Left colon (tissue), 2 donors: ENCODE data around the gene GRIK1. TPM values are rescaled to one million over a fixed set of nuclear protein-coding genes. Genes with fewer than 3 reads are reported as not detected.
A peak's percentile ranks its signal among the peaks of the same experiment; 100 is the strongest.

ENCODE experiments used
- ATAC-seq: fragments of 200-7000 bp; cut with Tn5 transposase; one replicate; pipeline ENCODE4 v1.9.1; 2020; ENCODE audit warnings: mild to moderate bottlenecking, moderate library complexity
- DNase-seq, 2 donors: peaks; one replicate each; pipeline ENCODE4 v3.0.0-alpha.2; 2020
- intact Hi-C, 2 donors: fragments of 100-400 bp; cut with DNase I in 1 of 2; cut with micrococcal nuclease in 1 of 2; formaldehyde crosslinking; loops; one replicate each; pipeline versions ENCODE4 v1.11.2 to v1.14.0; 2022; cut with DNase I, micrococcal nuclease
- total RNA-seq, 2 donors: library from RNA; stranded (reverse); fragmentation: NEBNext Ultra II Directional; extraction: Animal tissue kit (Norgen Biotek cat#: 25700); gene quantifications; one replicate each; pipeline ENCODE4 v1.2.1, GENCODE V29; 2021
- donor health status: DM: no; HTN: no; CAD: no.
- donor health status: DM: yes; HTN: yes; CAD: no.

GRIK1 gene
- total RNA-seq, 2 donors from 2014 or later, result 0.09 to 0.14 TPM

DNA sequence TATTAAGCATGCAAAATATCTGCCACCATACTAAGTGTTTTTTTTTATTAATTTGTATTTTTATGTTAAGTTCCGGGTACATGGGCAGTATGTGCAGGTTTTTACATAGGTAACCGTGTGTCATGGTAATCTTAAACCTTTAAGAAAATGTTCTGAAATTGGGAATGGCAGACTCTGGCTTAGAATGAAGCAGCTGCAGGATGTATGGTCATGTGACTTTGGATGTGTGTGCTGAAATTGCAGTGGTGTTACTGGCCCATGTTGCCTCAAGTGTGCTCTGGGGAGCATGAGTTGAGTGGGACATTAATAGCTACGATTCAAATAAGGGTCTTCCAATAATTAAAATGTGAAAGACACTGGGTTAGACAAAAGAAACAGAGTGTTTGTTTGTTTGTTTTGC, 6.7 kb downstream of the GRIK1 start:
- intact Hi-C loops, result no loop called here
- ATAC-seq (no peak), DNase-seq (no peak)

DNA sequence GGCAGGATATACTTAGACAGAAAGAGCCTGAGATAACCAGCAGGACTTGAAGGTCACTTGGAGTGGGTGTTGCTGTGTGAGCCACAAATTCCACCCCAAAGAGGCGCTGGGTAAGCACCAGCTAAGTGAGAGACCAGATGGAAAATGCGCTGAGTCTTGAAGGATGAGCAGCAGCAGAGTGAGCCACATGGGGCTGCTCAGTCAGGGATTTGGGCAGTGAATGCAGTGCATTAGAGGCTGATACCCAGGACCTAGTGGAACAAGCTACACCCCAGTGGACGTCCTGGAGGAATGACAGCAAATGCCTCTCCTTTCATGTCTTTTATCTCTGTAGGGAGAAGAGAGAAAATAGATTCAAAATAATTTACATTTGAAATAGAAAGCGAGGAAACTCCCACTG, 11.3 kb downstream of the GRIK1 start:
- no peak for ATAC-seq
- intact Hi-C loops, result no loop called here

DNA sequence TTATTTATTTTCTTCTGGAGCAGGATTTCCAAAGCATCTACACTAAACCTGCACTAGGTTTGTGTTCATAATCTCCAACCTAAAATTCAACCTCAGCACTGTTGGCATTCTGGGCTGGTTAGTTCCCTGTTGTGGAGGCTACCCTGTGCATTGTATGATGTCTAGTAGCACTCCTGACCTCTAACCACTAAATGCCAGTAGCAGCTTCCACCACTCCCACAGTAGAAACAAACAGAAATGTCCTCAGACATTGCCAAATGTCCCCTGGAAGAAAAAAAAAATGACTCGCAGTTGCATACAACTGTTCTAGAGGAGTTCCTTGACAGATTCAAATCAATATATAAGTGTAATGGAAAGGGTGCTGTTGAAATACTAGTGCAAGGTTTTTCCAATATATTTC, 18.9 kb downstream of the GRIK1 start:
- intact Hi-C loops, result no loop called here
- no peak for ATAC-seq
- DNase-seq, result no peak

More for the DNA sequence above, 11.3 kb downstream of the GRIK1 start:
- no peak for DNase-seq

DNA sequence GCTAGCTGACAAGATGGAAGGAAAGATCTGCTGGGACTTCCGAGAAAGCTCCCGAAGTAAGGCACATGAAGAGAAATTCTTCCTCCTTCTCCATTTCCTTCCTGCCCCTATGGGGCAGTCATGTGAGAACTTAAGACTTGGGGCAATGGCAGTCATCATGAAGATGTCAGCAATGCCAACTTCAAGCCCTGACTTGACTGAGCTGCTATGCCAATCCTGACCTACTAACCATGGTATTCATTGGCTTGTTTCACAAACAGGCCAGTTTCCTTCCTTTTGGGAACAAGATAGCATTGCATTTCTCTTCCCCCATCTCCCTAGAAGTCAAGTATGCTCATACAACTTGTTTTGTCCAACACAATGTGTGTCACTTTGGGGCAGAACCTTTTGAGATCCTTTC, 25.5 kb downstream of the GRIK1 start:
- DNase-seq, result no peak
- no peak for ATAC-seq
- intact Hi-C loops, result no loop called here

DNA sequence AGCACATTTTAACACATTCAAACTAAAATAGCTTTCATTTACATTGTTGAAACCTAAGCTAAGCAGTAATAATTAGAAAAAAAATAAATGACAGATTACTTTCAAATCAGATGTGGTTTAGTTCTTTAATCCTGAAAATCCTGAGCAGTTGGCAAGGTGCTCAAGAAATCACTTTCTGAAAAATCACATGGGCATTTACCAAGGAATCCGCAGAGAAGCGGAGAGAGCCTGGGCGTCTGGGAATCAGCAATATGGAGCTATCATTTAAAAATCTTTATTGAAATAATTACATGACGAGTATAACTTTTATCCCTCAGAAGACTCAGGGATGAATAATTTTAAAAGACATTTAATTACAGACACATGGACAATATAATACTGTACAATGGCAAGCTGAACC, 30.2 kb downstream of the GRIK1 start:
- intact Hi-C loops, result no loop called here
- no peak for ATAC-seq
- no peak for DNase-seq

DNA sequence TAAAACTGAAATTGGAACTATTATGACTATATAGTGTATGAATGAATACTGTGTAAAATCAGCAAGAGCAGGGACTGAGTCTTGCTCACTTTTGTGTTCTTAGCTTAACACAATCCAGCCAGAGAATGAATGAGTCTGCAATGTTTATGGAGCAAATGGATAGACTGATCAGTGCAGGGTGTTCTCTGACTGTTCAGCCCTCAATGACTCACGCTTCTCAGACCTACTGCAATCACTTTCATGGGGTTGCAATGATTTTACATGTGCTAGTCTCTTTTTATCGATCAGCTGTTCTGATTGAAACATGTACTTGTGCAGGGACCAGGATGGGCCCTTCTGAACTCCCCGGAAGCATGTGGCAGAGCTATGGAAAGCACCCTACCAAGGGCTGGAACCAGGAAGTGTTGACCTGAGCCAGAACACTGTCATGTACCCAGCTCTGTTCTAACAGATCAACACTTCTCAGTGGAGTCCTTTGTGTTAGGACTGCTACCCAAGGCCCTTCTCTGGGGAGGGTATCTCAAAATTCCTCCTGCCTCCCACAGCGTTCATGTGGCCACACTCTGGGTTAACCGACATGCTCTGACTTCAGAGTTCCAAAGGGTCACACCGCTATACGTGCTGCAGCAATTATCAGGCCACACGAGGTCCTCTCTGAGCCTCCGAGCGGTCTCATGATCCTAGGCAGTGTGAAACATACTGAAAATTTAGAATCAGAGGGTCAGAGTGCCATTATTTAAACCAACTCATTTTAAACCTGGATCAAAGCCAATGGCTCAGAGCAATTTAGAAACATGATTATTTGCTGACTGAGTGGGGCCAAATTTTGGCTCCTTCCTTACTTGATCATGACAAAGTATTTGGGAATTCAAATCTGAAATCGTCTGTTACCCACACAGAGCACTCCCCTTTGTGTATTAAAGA, 35.2 kb downstream of the GRIK1 start:
- no peak for DNase-seq

DNA sequence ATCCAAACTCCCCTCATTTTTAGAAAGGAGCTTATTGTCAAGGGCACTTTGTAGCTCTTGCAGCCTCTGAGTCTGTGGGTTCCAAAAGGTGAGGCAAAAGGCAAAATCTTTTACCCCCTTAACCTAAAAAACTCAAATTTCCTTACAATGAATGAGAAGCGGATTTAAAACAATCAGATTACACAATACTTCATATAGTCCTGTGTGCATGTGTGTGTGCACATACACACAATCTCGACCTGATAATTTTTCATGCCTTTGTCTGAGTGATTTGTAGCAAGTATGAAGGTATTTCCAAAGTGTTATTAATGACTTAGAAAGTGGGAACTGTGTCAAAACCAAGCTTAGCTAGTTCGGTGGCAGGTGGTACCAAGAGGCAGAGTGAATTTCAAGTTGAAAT, 42.9 kb downstream of the GRIK1 start:
- DNase-seq, result no peak
- no peak for ATAC-seq
- intact Hi-C loops, result no loop called here

More for the DNA sequence above, 35.2 kb downstream of the GRIK1 start:
- no peak for ATAC-seq
- intact Hi-C loops, result loop anchor here in 1 of 2 donors (2.0 kb wide), 1 partner anchor 68 kb away; no protein-coding TSS in a partner anchor

DNA sequence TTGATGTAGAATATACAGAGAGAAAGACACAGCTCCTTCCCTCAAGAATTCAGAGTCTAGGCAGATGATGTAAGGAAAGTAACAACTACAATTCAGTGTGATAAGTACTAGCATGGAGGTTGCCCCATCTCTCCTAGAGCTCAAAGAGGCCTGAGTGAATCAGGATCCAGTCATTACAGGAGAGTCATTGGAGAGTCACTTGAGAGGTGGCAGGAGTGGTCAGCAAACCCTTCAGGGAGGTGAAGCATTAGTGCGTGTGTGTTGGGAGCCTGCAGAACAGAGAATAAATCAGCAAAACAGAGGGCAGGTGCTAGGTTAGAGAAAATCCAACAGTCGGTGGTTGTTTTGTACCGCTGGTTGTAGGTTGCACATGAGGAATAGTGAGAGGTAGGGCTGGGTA, 46.1 kb downstream of the GRIK1 start:
- no peak for DNase-seq
- intact Hi-C loops, result no loop called here
- ATAC-seq, result no peak

DNA sequence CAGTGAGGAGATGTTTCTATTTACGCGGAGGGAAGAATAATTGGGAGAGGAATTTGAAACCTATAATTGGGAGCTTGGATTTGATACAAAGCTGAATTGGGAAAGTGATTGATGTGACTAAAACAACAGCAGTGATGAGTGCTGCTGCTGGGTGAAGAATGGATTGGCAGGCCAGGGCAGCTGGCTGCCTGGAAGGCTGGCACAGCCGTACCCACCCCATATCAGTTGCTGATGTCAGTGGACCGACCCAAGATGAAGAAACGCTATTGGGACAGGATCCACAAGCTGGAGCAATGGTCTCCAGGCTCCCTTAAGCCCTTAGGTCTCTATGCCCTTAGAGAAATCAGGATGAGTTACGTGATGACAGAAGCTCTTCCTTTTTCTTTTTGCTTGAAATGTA, 47.4 kb downstream of the GRIK1 start:
- intact Hi-C loops, result no loop called here
- ATAC-seq, result no peak
- no peak for DNase-seq

DNA sequence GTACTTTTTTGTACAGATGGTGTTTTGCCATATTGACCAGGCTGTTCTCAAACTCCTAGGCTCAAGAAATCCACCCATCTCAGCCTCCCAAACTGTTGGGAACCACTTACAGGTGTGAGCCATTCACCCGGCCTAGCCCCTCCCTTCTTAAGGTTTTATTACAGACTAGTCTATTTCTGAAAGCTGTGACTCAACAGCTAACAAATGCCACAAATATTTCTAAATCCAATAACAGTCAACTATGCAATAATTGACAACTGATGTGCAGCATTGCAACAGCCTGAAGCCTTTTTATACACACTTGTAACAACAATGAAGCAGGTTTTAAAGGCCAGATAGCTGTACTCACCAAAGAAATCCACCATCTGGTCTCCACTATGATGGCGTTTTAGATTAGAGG, 51.4 kb downstream of the GRIK1 start:
- ATAC-seq, result no peak
- intact Hi-C loops, result no loop called here
- no peak for DNase-seq

DNA sequence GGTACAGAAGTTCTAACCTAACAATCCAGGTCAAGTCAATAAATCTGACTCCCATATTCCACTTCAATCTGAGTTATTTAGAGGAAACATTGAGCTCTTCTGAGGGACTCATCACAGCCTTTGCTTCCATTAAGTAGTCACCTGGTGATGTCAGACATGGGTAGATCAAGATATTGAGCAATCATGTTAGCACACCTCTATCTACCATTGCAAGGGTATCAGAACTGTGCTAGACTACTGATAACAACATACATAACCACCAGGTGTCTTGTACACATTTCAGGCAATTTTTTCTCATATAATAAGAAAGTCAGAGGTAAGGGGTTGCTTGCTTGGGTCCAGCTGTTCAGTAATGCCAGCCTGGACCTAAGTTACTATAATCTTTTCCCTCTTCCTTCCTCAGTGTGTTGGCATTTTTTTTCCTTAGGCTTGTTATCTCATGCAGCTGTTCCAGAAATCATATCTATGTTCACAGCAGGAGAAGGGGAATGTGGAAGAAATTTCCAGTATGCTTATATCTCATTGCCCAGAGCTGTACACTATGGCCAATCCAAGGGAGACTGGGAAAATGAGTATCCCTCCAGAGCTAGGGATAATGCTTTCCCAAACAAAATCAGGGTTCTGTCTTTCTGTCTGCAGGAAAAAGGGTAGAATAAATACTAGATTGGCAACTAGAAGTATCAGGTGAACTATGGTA, 52.3 kb downstream of the GRIK1 start:
- no peak for ATAC-seq
- intact Hi-C loops, result no loop called here
- DNase-seq, result no peak

DNA sequence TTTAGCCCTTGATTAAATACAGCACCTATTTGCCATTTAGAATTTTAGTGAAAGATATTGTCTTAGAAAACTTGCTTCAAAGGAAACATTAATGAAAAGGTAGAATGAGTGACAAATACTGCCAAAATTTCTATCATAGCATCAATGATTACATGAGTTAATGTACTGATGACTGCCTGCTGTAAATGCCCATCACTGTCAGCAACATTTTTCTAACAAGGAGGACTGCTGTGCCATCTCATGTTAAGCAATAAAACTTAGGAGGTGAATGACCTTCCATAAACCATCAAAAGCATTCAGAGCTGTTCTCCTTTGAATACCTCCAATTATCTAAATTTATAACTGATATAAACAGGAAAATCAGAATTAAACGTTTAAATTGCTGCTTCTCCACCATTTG, 54.3 kb downstream of the GRIK1 start:
- no peak for DNase-seq

DNA sequence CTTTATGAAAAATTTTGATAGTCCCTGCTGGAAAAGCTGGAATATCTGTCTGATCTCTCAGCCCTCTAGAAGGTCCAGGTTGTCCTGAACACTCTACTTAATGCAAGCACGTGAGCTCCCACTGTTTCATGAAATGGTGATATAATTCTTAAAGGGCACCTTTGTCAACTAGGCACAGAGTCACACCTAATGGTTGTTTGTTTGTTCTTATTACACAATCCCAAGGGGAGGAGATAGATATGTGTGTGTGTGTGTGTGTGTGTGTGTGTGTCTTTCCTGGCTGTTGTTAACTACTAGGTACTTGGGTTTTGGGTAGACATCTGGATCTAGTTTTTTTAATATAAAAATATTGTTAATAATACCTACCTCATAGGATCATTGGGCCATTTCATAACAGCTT, 63.9 kb downstream of the GRIK1 start:
- intact Hi-C loops, result no loop called here
- no peak for DNase-seq
- no peak for ATAC-seq

More for the DNA sequence above, 54.3 kb downstream of the GRIK1 start:
- intact Hi-C loops, result no loop called here
- no peak for ATAC-seq

DNA sequence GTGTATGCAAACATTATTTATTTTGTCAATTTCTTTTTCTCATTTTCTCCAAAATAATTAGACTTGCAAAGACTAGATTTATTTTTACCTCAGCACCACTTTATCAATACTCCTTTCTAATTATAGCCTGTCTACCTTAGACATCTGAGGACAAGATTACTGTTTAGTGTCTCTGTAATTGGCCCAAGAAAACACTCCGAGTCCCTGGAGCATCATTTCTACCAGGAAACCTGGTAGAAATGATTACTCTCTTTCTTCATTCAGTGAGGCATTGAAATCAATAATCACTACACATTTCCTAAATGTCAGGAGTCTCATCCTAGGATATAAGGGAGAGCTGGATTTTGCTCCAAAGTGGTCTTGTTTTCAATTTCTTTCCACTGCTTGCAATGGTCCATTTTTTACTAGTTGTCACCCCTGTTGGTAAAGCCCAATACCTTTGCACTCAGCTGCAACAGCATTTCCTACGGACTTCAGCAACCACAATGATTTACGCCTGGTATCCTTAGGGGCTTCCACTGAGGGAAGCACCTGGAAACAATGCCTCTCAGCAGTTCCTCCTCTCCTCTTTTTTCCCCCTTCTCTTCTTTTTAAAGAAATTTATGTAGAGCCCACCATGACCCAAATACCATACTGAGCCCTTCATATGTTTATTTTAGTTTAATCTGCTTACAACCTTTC, 64.6 kb downstream of the GRIK1 start:
- ATAC-seq (no peak), DNase-seq (no peak)
- intact Hi-C loops, result no loop called here

DNA sequence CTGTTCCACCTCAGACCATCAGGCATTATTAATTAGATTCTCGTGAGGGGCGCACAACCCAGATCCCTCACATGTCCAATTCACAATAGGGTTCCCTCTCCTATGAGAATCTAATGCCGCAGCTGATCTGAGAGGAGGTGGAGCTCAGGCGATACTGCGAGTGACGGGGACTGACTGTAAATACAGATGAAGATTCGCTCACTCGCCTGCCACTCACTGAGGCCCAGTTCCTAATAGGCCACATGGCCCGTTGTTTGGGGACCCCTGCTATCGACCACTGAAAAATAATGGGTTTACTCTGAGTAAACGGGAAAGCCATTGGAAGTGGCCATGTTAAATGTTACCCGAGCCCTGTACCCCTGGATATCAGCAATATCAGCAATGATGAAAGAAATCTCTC, 65.9 kb downstream of the GRIK1 start:
- no peak for DNase-seq
- no peak for ATAC-seq
- intact Hi-C loops, result no loop called here

DNA sequence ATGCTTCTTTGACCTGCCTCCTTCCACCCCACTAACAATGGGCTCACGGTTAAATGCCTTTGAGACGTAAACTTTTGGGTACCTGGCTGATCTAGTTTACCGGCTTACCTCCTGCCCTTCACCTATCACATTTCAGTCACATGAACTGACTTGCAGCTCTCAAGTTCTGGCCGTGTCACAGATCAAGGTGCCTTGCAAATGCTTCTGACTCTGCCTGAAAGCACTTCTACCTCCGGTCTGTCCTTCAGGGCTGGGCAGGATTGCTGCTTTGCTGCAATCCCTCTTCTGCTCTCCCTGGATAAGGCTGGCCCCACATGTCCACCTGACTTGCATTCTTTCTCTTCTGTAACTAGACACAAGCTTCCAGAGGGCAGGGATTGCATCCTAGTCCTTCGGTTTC, 69.0 kb downstream of the GRIK1 start:
- ATAC-seq (no peak), DNase-seq (no peak)

DNA sequence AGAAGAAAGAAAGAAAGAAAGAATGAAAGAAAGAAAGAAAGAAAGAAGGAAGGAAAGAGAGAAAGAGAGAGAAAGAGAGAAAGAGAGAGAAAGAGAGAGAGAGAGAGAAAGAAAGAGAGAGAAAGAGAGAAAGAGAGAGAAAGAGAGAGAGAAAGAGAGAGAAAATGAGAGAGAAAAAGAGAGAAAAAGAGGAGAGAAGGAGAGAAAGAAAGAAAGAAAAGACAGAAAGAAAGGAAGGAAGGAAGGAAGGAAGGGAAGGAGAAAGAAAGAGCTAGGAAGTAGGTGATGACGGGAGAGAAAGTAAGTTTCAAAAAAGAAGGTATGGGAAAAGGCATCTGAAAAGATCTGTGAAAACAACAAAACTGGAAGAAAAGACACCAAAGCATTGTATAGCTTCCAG, 72.0 kb downstream of the GRIK1 start:
- ATAC-seq, result no peak

More for the DNA sequence above, 69.0 kb downstream of the GRIK1 start:
- intact Hi-C loops, result no loop called here

DNA sequence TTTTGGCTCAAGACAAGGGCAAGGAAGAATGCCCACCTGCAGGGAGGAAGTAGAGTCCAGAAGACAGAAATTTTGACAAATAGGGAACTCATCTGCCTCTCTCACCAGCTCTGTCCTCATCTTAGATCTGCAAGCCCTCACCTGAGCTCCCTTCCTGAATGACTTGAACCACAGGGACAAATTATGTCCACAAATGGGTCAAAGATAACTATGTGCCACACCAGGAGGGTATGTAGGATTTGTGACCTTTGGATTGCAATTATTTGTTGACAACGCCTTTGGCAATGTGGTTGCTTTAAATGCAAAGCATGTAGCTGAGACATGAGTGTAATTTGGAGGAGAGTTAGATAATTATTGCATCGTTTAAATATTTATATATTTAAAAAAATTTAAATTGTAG, 79.5 kb downstream of the GRIK1 start:
- DNase-seq (no peak), ATAC-seq (peak; percentile 34)
- intact Hi-C loops, result no loop called here

More for the DNA sequence above, 72.0 kb downstream of the GRIK1 start:
- intact Hi-C loops, result no loop called here
- DNase-seq, result no peak

DNA sequence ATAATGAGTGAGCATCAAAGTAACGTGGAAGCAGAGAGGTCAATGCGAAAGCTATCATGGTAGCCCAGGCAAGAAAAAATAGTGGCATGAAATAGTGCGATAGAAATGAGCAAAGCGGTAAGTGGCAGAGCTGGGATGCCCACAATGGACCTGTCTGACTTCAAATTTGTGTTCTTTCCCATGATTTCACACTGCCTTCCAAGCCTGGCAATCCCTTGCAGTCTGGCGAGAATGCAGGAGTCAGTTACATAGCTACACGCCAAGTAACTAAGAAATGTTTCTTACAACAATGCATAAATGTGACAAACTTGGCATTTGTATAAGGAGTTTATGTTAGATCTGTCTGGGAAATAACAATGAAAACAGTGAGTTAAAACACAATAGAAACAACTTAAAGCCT, 82.6 kb downstream of the GRIK1 start:
- DNase-seq, result no peak
- intact Hi-C loops, result no loop called here
- no peak for ATAC-seq

DNA sequence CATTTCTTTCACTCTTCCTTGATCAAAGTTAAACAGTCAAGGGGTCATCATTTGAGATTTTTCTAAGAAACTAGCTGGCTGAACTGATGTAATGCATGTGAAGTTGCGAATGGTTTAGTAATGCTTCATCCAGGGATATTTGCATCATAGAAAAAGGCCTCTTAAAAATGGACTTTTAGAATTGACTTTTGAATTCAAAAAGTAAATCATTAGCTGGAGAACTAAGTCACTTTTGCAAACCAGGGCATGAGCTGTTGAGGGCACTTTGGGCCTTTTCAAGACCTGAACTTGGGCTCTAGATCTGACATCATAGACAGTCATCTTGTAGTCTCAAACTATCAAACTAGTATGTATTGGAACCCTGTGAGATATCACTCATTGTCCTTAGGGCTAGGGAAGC, 85.0 kb downstream of the GRIK1 start:
- DNase-seq, result no peak
- intact Hi-C loops, result no loop called here
- ATAC-seq, result no peak
